Liver (tissue), 3 donors: ENCODE measurements around the gene TMEM255A.

Experiments
- EGR1 ChIP-seq, 2 donors: IDR thresholded peaks; 2 replicates each; pipeline ENCODE4 v1.6.1; 2016 to 2018; ENCODE audit warnings: antibody characterized with exemption in 2 of 2, low read depth in 2 of 2
- FOXA1 ChIP-seq: IDR thresholded peaks from 2 replicates; pipeline ENCODE4 v1.6.1; 2016; ENCODE audit warnings: antibody characterized with exemption
- GABPA ChIP-seq, 2 donors: IDR thresholded peaks in 1 of 2; conservative IDR thresholded peaks in 1 of 2; 2 replicates each; pipeline ENCODE4 v1.6.1; 2016; ENCODE audit warnings: antibody characterized with exemption in 2 of 2, mild to moderate bottlenecking in 1 of 2, moderate library complexity in 1 of 2
- SP1 ChIP-seq: IDR thresholded peaks from 2 replicates; pipeline ENCODE4 v1.6.1; 2018; ENCODE audit warnings: antibody characterized with exemption, mild to moderate bottlenecking
- TF ChIP-seq, protein P1 (sequence below): fragments of 150-350 bp; IDR thresholded peaks from 2 replicates; pipeline ENCODE4 v1.5.1; 2017; ENCODE audit warnings: improper control_type of control experiment, low read depth, low read length; ENCODE audit not compliant: missing input control
- TF ChIP-seq, protein P2 (sequence below): IDR thresholded peaks from 2 replicates; pipeline ENCODE4 v1.6.1; 2016; ENCODE audit warnings: antibody characterized with exemption, mild to moderate bottlenecking
- TF ChIP-seq, protein P3 (sequence below): IDR thresholded peaks from 2 replicates; pipeline ENCODE4 v1.6.1; 2016; ENCODE audit warnings: antibody characterized with exemption
- TF ChIP-seq, protein P4 (sequence below): IDR thresholded peaks from 2 replicates; pipeline ENCODE4 v1.6.1; 2016; ENCODE audit warnings: antibody characterized with exemption
- donor health status: healthy.
- donor health status: healthy.

DNA sequence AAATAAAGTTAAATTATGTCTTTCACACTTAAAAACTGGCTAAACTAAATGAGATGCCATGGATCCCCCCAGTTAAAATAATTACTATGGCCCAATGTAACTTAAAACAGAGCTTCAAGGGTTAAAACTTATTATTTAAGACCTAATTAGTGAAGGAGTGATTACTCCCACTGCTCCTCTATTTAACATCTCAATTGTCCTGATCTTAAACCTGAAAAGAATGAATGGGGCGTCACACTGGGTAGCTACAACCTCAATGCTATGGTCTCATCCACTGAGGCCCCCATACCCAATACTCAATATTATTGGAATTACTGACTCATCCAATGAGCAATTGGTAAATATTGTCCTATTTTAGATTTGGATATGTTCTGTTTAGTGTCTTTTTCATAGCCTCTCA lies 21.1 kb upstream of the TMEM255A start:
- TF ChIP-seq, protein P1, sequence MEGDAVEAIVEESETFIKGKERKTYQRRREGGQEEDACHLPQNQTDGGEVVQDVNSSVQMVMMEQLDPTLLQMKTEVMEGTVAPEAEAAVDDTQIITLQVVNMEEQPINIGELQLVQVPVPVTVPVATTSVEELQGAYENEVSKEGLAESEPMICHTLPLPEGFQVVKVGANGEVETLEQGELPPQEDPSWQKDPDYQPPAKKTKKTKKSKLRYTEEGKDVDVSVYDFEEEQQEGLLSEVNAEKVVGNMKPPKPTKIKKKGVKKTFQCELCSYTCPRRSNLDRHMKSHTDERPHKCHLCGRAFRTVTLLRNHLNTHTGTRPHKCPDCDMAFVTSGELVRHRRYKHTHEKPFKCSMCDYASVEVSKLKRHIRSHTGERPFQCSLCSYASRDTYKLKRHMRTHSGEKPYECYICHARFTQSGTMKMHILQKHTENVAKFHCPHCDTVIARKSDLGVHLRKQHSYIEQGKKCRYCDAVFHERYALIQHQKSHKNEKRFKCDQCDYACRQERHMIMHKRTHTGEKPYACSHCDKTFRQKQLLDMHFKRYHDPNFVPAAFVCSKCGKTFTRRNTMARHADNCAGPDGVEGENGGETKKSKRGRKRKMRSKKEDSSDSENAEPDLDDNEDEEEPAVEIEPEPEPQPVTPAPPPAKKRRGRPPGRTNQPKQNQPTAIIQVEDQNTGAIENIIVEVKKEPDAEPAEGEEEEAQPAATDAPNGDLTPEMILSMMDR: no peak
- TF ChIP-seq, protein P2, sequence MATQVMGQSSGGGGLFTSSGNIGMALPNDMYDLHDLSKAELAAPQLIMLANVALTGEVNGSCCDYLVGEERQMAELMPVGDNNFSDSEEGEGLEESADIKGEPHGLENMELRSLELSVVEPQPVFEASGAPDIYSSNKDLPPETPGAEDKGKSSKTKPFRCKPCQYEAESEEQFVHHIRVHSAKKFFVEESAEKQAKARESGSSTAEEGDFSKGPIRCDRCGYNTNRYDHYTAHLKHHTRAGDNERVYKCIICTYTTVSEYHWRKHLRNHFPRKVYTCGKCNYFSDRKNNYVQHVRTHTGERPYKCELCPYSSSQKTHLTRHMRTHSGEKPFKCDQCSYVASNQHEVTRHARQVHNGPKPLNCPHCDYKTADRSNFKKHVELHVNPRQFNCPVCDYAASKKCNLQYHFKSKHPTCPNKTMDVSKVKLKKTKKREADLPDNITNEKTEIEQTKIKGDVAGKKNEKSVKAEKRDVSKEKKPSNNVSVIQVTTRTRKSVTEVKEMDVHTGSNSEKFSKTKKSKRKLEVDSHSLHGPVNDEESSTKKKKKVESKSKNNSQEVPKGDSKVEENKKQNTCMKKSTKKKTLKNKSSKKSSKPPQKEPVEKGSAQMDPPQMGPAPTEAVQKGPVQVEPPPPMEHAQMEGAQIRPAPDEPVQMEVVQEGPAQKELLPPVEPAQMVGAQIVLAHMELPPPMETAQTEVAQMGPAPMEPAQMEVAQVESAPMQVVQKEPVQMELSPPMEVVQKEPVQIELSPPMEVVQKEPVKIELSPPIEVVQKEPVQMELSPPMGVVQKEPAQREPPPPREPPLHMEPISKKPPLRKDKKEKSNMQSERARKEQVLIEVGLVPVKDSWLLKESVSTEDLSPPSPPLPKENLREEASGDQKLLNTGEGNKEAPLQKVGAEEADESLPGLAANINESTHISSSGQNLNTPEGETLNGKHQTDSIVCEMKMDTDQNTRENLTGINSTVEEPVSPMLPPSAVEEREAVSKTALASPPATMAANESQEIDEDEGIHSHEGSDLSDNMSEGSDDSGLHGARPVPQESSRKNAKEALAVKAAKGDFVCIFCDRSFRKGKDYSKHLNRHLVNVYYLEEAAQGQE: no peak
- TF ChIP-seq, protein P3, sequence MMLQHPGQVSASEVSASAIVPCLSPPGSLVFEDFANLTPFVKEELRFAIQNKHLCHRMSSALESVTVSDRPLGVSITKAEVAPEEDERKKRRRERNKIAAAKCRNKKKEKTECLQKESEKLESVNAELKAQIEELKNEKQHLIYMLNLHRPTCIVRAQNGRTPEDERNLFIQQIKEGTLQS: no peak
- TF ChIP-seq FOXA1 (no peak), EGR1 (IDR thresholded peaks at IDR 0.05; ENCODE audit: low read depth in 2 of 2) (no peak), GABPA (IDR thresholded peaks at IDR 0.05 in 1 of 2, conservative IDR thresholded peaks at IDR 0.05 in 1 of 2) (no peak), SP1 (no peak)
- TF ChIP-seq, protein P4, sequence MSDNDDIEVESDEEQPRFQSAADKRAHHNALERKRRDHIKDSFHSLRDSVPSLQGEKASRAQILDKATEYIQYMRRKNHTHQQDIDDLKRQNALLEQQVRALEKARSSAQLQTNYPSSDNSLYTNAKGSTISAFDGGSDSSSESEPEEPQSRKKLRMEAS: no peak
